NCI-H510A treated with DMSO at 0.1 percent for 48 hours (cell line): Measurements from ENCODE around the gene UNC93B1.
"Not testable (repeated sequence)": the region's sequence is repeated elsewhere in the genome, so short reads cannot be mapped to it uniquely, and the experiment has no call there.

Source experiments
- DNase-seq: peaks from one replicate; lab custom pipeline; 2025; lab: John Stamatoyannopoulos, UW

The UNC93B1 gene

DNA sequence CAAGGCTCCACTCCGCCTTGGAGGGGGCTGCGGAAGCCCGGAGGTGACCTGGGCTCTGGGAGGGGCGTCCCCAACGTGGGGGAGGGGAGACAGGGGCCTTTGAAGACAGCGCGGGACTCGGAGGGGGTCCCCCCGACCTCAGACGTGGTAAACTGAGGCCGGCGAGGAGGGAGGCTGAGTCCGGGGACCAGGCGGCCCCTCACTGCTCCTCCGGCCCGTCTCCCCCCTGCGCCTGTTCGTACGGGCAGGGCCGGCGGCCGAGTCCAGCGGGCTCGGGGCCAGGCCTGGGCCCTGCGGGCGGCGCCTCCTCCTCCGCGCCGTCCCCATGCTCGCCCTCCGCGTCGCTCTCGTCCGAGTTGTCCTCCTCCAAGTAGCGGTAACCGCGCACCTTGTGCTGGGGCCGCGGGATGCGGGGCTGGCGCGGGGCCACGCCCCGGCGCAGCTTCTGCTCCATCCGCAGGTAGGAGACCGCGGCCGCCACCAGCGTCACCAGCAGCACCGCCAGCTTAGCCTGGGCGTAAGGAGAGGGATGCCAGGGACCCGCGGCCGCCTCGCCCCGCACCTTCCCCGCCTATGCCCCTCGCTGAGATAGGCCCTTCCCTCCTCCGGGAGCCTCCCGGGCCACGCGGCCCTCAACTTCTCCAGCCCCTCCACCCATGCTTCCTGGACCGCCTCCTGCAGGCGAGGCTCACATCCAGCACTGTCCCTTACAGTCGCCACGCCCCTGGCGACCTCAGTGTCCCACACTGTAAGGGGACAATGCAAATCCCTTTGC, 12.4 kb downstream of the UNC93B1 start:
- DNase-seq: not testable (repeated sequence)

DNA sequence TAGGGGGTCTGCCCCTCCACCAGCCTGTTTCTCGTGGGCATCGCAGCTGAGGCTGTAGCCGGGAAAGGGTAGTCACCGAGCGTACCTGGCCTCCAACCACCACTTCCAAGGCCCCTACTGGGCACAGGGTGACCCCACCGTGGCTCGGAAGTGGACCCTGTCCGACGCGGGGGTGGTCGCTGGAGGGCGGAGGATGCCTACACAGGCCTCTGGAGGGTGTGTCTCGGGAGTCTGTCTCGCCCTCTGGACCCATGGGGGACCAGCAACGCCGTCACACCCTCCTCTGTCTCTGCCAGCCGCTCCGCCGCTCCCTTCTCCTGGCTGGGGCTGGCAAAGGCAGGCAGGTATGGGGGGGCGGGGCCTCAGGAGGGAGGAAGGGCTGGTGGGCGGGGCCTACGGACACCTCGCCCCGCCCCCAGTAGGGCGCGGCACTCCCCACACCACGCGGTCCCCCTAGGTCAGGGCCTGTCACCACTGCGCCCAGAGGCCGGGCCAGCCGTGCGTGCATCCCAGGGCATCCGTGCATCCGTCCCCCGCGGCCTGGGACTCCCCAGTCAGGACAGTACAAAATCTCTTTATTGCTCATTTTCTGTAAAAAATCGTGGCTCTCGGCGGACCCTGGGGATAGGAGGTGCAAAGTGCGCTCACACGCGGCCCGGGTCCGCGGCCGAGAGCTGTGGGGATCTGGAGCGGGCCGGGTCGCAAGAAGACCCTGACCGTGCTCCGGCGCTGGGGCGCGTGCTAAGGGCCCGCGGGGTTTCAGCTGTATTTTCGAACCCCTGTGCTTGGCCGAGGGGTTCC, 13.2 kb downstream of the UNC93B1 start:
- DNase-seq: not testable (repeated sequence)

DNA sequence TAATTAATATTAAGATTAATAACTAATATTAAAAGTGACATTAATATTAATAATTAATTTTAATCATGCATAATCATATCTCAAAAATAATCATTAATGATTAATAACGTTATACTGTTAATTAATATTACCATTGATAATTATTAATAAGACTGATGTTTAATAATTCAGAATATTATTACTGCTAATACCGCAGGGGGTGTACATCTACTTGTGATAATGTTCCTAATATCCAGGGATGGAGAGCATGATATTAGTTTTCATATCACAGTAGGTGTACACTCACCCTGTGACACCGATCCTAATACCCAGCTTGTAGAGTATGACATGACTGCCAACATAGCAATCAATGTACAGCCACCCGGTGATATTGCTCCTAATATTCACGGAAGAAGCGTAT, 18.6 kb downstream of the UNC93B1 start:
- DNase-seq: not testable (repeated sequence)

DNA sequence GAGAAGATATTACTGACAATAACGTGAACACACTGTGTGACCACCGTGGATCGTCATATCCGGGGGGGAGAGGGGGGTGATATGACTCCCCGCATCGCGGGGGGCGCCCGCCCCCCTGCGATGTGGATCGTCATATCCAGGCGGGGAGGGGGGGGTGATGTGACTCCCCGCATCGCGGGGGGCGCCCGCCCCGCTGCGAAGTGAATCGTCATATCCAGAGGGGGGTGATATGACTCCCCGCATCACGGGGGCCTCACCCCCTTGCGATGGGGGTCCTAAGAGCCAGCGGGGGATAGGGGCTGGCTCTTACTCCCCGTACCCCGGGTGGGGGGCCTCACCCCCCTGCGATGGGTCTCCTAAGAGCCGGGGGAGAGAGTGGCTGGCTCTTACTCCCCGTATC, 19.9 kb downstream of the UNC93B1 start:
- no peak for DNase-seq

DNA sequence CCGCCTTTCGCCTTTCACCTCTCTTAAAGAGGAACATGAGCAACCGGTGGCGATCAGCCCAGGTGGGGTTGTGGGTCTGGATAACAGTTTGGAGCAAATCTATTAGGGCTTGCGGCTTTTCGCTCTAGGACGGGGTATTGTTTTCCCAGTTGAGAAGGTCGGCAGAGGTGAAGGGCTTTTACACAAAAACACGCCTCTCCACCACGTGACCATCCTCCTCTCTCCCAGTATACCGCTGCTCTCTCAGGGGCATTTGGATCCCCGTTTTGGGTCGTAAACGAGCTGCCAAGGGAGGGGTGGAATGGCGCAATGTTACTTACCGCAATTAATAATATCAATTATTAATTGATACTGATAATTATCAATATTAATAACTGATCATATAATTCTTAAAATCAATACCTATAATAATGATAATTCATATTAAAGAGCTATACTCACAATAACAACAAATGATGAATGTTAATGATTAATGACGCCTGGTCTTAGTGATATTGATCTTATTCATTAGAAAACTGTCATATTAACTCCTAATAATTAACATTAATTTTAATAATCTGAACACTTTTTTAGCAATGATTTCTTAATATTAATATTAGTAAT, 21.5 kb downstream of the UNC93B1 start:
- DNase-seq: not testable (repeated sequence)

DNA sequence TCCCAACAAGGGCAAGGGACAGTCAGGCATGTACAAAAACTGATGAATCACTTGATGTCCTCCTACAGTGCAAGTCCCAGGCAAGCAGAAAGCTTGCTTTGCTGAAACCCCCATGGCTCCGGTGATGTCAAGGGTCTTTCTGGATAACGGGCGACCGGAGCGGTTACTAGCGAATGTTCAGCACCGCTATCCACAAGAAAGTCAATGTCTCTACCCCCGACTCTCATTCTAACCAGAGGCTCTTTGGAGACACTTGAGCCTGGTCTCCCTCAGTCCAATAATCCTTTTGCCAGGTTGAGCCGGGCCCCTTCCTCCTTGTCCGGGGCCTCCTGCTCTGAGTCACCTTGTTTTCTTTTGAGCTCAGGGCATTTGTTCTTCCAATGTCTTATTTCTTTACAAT, 22.7 kb downstream of the UNC93B1 start:
- not testable (repeated sequence) for DNase-seq

DNA sequence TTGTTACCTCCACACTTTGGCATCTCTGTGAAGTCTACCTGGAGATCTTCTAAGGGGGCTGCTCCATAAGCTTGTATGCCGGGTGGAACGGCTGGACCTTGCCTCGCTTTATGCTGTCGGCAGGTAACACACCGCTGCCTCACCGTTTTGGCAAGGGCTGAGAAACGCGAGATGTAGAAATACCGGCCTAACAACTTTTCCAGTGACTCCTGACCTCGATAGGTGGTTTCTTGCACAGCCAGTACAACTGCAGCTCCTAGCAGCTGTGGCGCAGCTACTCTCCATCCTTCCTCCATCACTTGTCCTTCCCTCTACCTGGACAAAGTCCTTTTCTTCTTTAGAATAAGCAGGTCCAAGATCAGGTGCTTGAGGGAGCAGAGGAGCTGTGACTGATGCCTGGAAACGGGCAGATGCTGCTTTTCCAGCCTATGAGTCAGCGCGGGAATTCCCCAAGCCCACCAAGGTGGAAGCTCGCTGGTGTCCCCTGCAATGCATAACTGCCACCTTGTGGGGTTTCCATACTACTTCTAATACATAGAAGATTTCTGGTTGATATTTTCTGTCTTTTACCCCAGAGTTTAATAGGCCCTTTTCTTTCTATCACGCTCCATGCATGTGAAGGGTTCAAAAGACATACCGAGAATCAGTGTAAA, 25.0 kb downstream of the UNC93B1 start:
- peak; percentile 77 for DNase-seq

DNA sequence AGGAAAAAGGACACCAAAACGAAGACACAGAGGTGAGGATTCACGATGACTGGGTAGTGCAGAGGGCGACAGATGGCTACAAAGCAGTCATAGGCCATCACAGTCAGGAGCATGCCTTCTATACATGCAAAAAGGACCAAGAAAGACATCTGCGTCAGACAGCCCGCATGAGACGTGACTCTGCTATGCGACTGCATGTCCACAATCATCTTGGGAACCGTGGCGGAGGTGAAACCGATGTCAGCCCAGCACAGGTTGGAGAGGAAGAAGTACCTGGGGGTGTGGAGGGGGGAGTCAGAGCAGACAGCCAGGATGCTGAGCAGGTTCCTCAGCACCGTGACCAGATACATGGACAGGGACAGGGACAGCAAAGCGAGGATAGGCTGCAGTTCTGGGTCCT, 29.2 kb downstream of the UNC93B1 start:
- DNase-seq: not testable (repeated sequence)

DNA sequence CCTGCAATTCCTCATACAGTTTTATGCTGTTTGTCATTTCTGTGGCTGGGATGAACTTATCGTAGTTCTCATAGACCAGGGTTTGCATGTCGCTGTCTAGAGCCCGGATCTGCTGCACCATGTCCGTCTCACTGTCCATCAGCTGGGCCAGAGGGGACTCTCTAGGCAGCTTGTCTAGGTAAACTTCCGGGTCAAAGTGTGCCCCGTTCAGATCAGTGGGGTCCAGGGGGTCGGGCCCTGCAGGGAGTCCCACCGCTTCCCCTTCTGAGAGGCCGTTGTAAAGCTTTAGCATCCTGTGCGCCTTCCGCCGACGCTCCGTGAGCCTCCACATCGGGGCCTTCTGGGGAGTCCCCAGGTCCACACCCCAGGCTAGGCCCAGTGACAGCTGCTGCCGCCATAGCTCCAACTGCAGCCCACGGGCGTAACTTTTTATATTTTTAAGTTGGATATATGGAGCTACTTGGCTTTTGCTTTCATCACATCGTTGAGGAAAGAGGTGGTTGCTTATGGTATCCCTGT, 38.0 kb downstream of the UNC93B1 start:
- not testable (repeated sequence) for DNase-seq

DNA sequence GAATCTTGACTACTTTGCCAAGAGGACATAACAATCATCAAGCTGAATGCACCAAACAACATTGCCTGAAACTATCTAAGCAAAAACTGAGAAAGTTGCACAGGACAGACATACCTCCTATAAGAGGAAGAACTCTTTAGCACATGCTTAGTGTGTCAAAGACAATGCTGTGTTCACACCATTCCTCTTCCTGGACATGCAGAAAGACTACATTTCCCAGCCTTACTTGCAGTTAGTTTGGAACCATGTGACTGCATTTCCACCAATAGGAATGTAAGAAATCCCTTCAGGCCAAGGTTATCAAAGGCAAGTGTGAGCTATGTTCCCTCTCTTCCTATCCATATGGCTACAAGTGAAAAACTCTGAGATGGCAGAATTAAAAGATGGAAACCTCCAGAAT, 39.2 kb downstream of the UNC93B1 start:
- not testable (repeated sequence) for DNase-seq

DNA sequence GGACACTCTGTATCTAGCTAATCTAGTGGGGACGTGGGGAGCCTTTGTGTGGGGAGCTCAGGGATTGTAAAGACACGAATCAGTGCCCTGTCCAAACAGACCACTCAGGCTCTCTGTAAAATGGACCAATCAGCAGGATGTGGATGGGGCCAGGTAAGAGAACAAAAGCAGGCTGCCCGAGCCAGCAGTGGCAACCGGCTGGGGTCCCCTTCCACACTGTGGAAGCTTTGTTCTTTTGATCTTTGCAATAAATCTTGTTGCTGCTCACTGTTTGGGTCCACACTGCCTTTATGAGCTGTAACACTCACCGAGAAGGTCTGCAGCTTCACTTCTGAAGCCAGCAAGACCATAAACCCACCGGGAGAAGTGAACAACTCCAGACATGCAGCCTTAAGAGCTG, 40.0 kb downstream of the UNC93B1 start:
- not testable (repeated sequence) for DNase-seq

DNA sequence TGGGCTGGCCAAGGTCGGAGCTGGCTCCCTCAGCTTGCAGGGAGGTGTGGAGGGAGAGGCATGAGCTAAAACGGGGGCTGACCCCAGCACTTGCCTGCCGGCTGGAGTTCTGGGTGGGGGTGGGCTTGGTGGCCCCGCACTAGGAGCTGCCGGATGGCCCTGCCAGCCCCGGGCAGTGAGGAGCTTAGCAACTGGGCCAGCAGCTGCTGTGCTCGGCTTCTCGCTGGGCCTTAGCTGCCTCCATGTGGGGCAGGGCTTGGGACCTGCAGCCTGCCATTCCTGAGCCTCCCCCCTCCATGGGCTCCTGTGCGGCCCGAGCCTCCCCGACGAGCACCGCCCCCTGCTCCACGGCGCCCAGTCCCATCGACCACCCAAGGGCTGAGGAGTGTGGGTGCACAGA, 40.7 kb downstream of the UNC93B1 start:
- DNase-seq: not testable (repeated sequence)

DNA sequence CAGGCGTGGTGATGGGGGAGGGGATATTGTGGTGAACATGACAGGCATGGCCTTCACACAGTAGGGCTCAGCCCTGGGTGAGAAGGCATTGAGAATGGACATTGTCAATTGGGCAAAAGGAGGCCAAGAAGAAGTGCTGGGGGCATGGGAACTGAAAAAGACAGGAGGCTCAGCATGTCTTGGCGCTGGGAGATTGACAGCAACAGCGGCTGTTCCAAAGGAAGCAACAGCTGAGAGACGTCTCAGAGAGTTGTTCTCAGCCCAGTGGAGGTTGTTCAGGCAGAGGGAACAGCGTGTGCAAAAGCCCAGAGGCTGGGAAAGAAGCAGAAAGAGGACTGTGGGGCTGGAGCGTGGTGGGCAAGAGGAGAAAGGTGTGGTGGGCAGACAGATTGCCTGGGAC, 47.7 kb downstream of the UNC93B1 start:
- DNase-seq: not testable (repeated sequence)

DNA sequence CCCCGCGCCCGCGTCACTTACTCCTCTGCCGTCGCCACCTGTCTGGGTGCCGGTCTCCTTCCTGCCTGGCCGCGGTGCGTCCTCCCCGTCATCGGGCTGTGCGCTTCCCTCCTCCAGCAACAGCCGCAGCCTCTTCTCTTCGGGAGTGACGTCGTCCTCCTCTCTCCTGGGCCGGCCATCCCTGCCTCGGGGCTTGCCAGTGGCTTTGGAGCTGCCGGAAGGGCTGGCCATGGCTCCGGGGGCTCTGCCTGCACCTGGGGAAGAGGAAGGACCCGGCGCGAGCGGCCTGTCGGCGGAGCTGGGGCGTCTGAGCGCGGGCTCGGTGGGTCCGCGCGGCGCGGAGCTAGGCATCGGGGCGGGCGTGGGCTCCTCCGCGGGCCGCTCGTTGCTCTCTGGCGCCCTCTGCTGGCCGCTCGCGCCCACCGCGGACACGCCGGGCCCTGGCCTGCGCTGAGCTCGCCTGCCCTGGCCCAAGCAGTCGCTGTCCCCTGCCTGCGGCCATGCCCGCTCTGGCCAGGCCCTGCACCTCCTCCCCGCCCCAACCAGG, 48.4 kb downstream of the UNC93B1 start:
- peak; percentile 78 for DNase-seq

DNA sequence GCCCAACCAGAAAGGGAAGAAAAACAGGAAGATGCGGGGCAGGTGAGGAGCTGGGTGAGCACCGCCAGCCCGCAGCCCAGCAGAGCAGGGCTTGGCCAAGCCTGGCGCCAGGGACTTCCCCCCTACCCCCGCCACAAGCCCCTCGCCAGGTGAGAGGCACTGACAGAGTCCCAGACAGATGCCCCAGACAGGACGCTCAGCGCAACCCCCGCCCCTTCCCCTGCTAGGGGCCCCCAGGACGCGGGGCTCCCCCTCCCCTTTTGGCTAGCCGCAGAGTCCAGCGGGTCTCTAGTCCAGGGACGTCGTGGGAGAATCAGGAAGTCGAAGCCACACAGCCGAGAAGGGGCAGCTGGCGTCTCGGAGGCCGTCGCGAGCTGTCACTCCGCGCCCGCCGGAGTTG, 48.9 kb downstream of the UNC93B1 start:
- DNase-seq: not testable (repeated sequence)

DNA sequence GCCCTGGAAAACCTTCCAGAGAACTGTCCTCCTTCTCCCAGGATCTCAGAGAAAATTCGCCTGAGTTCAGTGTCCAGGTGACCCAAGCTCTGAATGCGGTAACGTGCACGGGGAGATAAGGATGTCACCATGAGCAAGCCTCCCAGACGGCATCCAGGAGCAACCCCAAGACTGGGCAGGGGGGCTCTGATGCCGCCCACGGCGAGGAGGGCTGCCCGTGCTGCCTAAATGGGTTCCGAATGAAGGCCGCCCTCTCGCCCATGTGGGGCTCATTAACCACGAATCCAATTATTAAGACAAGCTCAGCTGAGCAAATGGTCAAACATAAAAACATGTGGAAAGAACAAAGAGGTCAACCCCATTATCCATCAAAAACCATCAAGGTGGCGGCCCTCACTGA, 49.6 kb downstream of the UNC93B1 start:
- DNase-seq: not testable (repeated sequence)

DNA sequence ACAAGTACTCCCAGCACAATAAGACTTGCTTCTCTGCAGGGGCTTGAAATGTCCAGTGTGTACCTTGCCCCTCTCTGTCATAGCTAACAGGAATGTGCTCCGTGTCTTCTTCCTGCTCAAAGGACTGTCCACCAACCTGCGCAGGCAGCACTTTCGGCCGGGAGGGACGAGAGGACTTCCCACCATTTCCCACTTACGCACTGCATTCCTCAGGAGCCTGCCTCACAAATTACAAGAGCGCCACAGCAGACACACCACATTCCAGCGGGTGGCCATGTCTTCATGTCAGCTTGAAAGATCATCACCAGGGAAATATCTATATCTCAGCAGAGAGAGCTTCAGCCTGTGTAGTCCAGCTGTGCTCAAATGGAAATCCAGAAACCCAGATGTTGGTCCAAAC, 53.2 kb downstream of the UNC93B1 start:
- not testable (repeated sequence) for DNase-seq

DNA sequence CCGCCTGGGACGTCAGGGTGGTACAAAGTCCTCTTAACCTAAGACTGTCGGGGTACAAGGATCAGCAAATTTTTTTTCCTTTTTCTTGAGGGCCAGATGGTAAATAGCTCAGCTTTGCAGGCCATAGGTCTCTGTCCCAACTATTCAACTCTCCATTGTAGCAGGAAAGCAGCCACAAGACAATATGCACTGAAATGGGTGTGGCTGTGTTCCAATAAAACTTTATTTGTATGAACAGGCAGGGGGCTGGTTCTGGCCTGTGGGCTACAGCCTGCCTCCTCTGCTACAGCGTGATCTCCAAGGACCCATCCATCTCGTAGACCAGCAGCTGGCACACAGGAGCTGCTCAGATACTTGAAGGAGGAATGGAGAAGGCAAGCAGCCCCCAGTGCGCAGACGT, 56.1 kb downstream of the UNC93B1 start:
- not testable (repeated sequence) for DNase-seq

DNA sequence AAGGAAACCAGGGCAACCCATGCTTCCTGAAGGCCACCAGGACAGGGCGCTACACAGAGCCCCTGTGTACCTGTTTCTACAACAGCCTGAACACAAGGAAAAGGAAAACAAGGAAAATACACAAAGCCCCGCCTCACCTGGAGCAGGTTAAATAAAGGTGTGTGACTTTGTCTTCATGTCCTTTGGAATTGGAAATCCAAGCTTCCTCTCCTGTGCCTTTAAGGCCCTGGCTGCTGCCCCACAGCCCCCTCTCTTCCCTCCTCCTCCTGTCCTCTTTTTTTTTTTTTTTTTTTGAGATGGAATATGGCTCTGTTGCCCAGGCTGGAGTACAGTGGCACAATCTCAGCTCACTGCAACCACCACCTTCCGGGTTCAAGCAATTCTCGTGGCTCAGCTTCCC, 57.5 kb downstream of the UNC93B1 start:
- not testable (repeated sequence) for DNase-seq

DNA sequence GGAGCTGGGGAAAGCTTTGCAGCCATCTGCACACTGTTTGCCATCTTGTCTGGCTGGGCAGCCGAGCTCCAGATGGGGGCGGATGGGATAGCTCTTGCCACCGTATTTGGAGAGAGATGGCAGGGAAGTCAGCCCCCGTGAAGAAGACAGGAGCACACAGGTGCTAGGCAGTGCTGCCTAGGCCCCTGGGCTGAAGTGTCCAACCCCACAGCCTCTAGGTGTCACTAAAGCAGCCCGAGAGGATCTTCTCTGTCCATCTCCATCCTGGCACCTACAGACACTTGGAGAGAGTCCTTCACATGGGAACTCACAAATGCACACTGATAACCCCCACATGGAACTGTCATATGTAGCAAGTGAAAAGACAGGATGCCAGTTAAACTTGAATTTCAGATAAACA, 60.5 kb downstream of the UNC93B1 start:
- DNase-seq: not testable (repeated sequence)
